Astrocyte (in vitro differentiated cells and primary cell): Measurements from ENCODE around the gene SNX32.

ENCODE experiments used
- CTCF ChIP-seq: IDR thresholded peaks from 2 replicates; pipeline ENCODE4 v1.5.1; 2011; ENCODE audit warnings: low read depth, mild to moderate bottlenecking, inconsistent platforms, low read length, moderate library complexity; ENCODE audit not compliant: insufficient read depth
- EZH2 ChIP-seq: IDR thresholded peaks from 2 replicates; pipeline ENCODE4 v1.6.1; 2012; ENCODE audit warnings: mild to moderate bottlenecking, low read length, inconsistent platforms; ENCODE audit not compliant: insufficient read depth

- TF ChIP-seq CTCF, result no peak
- TF ChIP-seq EZH2, result no peak
Observed at GRCh38 chr11:65855927-65856363, 22.2 kb downstream of the SNX32 start.
